Upper lobe of left lung (tissue), 4 donors: ENCODE results near the gene FAM153A.
"Not testable (repeated sequence)": the region's sequence is repeated elsewhere in the genome, so short reads cannot be mapped to it uniquely, and the experiment has no call there.

Experiments used
- EP300 ChIP-seq, 4 donors: sonication (generic); formaldehyde crosslinking; IDR thresholded peaks; one replicate each; pipeline ENCODE4 v1.5.1; 2017; ENCODE audit warnings: antibody characterized with exemption in 4 of 4, control low read depth in 2 of 4
- POLR2A ChIP-seq, 4 donors: fragments of 450-650 bp; IDR thresholded peaks; one replicate each; pipeline ENCODE4 v1.5.1; 2016 to 2017; ENCODE audit warnings: antibody characterized with exemption in 4 of 4, mild to moderate bottlenecking in 2 of 4
- POLR2AphosphoS5 ChIP-seq, 2 donors: sonication (generic); formaldehyde crosslinking; IDR thresholded peaks; one replicate each; pipeline ENCODE4 v1.5.1; 2017; ENCODE audit warnings: antibody characterized with exemption in 2 of 2
- TF ChIP-seq, protein P1 (sequence below), 6 experiments: fragments of 450-650 bp in 4 of 6; fragments of 200-600 bp in 2 of 6; sonication (generic) in 2 of 6; IDR thresholded peaks; one replicate each; pipeline ENCODE4 v1.5.1; 2016 to 2019; ENCODE audit warnings: antibody characterized with exemption in 6 of 6

DNA sequence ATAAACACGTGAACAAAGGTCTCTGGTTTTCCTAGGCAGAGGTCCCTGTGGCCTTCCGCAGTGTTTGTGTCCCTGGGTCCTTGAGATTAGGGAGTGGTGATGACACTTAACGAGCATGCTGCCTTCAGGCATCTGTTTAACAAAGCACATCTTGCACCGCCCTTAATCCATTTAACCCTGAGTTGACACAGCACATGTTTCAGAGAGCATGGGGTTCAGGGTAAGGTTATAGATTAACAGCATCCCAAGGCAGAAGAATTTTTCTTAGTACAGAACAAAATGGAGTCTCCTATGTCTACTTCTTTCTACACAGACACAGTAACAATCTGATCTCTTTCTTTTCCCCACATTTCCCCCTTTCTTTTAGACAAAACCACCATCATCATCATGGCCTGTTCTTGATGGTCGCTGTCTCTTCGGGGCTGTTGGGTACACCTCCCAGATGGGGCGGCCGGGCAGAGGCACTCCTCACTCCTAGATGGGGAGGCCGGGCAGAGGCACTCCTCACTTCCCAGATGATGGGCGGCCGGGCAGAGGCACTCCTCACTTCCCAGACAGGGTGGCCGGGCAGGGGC is 87.3 kb downstream of the FAM153A start:
- not testable (repeated sequence) for TF ChIP-seq POLR2A, POLR2AphosphoS5, EP300 (IDR thresholded peaks at IDR 0.05)
- TF ChIP-seq, protein P1, sequence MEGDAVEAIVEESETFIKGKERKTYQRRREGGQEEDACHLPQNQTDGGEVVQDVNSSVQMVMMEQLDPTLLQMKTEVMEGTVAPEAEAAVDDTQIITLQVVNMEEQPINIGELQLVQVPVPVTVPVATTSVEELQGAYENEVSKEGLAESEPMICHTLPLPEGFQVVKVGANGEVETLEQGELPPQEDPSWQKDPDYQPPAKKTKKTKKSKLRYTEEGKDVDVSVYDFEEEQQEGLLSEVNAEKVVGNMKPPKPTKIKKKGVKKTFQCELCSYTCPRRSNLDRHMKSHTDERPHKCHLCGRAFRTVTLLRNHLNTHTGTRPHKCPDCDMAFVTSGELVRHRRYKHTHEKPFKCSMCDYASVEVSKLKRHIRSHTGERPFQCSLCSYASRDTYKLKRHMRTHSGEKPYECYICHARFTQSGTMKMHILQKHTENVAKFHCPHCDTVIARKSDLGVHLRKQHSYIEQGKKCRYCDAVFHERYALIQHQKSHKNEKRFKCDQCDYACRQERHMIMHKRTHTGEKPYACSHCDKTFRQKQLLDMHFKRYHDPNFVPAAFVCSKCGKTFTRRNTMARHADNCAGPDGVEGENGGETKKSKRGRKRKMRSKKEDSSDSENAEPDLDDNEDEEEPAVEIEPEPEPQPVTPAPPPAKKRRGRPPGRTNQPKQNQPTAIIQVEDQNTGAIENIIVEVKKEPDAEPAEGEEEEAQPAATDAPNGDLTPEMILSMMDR (IDR thresholded peaks at IDR 0.05), result not testable (repeated sequence)
